ENCODE results near the gene EXD1.
"Not testable (repeated sequence)": the region's sequence is repeated elsewhere in the genome, so short reads cannot be mapped to it uniquely, and the experiment has no call there.

EXD1 gene

DNA sequence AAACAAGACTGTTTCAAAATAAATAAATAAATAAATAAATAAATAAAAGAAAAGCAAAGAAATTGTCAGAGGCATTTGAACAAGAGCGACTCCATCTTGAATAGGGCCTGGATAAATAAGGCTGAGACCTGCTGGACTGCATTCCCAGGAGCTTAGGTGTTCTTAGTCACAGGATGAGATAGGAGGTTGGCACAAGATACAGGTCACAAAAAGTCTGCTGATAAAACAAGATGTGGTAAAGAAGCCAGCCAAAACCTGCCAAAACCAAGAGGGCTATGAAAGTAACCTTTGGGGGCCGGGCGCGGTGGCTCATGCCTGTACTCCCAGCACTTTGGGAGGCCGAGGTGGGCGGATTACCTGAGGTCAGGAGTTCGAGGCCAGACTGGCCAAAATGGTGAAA is 91.4 kb downstream of the EXD1 start:
- DNase-seq = not testable (repeated sequence)

DNA sequence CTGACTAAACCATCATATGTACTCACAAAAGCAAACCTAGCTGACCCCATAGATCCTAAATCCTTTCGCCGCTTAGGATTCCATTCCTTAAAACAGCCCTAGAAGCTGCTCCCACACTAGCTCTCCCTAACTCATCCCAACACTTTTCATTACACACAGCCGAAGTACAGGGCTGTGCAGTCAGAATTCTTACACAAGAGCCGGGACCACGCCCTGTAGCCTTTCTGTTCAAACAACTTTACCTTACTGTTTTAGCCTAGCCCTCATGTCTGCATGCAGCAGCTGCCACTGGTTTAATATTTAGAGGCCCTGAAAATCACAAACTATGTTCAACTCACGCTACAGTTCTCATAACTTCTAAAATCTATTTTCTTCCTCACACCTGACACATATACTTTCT is 95.0 kb downstream of the EXD1 start:
- DNase-seq = not testable (repeated sequence)

DNA sequence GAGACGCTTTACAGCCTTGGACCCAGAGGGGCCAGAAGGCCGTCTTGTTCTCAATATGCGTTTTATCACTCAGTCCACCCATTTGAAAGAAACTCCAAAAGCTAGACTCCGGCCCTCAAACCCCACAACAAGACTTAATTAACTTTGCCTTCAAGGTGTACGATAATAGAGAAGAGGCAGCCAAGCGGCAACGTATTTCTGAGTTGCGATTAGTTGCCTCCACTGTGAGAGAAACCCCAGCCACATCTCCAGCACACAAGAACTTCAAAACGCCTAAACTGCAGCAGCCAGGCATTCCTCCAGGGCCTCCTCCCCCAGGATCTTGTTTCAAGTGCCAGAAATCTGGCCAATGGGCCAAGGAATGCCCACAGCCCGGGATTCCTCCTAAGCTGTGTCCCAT is 97.1 kb downstream of the EXD1 start:
- DNase-seq = no peak
